Raji (cell line): ENCODE data around the gene CEBPZ.
A peak's percentile ranks its signal among the peaks of the same experiment; 100 is the strongest.

ENCODE experiments used
- POLR2A ChIP-seq: IDR thresholded peaks from 2 replicates; pipeline ENCODE4 v1.6.1; 2011; ENCODE audit warnings: low read depth, low read length, control low read depth; ENCODE audit not compliant: insufficient read depth

Gene CEBPZ

GRCh38 chr2:37231241-37232130 is at the start of gene CEBPZ, which contains the start of gene NDUFAF7:
CEBPZ (minus strand) TSS chr2:37231596; CDS start chr2:37231567, 29 bp downstream.
NDUFAF7 (plus strand) TSS chr2:37231658; CDS start chr2:37231706, 48 bp downstream.
- peak; percentile 98 for TF ChIP-seq POLR2A

GRCh38 chr2:37276291-37276690 is 44.9 kb upstream of the CEBPZ start:
- no peak for TF ChIP-seq POLR2A

GRCh38 chr2:37274359-37274965 is 43.1 kb upstream of the CEBPZ start:
- no peak for TF ChIP-seq POLR2A

GRCh38 chr2:37271376-37272067 is 40.1 kb upstream of the CEBPZ start:
- TF ChIP-seq POLR2A, result no peak

- no peak for TF ChIP-seq POLR2A
Observed at GRCh38 chr2:37268111-37268510, 36.7 kb upstream of the CEBPZ start.

- no peak for TF ChIP-seq POLR2A
Observed at GRCh38 chr2:37267685-37268084, 36.3 kb upstream of the CEBPZ start.

- no peak for TF ChIP-seq POLR2A
Observed at GRCh38 chr2:37263839-37264238, 32.4 kb upstream of the CEBPZ start.

GRCh38 chr2:37262522-37262921 is 31.1 kb upstream of the CEBPZ start:
- TF ChIP-seq POLR2A, result no peak

- TF ChIP-seq POLR2A, result no peak
Observed at GRCh38 chr2:37250869-37251740, 19.7 kb upstream of the CEBPZ start.

- TF ChIP-seq POLR2A, result no peak
Observed at GRCh38 chr2:37246205-37246604, 14.8 kb upstream of the CEBPZ start.

- TF ChIP-seq POLR2A, result no peak
Observed at GRCh38 chr2:37244755-37245154, 13.4 kb upstream of the CEBPZ start.

- no peak for TF ChIP-seq POLR2A
Observed at GRCh38 chr2:37244017-37244416, 12.6 kb upstream of the CEBPZ start.

- TF ChIP-seq POLR2A, result no peak
Observed at GRCh38 chr2:37243435-37243834, 12.0 kb upstream of the CEBPZ start.

- TF ChIP-seq POLR2A, result no peak
Observed at GRCh38 chr2:37232131-37232933, 936 bp upstream of the CEBPZ start.
